D341Med (cell line): Measurements from ENCODE around the gene OTUB2.

Experiments
- DNase-seq: peaks from one replicate; pipeline ENCODE4 v3.0.0; 2012; ENCODE audit warnings: low spot score

The OTUB2 gene

GRCh38 chr14:94041551-94042346 lies 15.6 kb downstream of the OTUB2 start:
- no peak for DNase-seq

- no peak for DNase-seq
Observed at GRCh38 chr14:94042433-94043091, 16.4 kb downstream of the OTUB2 start.

GRCh38 chr14:94043111-94043755 lies 17.1 kb downstream of the OTUB2 start:
- DNase-seq: no peak

- no peak for DNase-seq
Observed at GRCh38 chr14:94043756-94044475, 17.8 kb downstream of the OTUB2 start.

GRCh38 chr14:94044476-94045091 lies 18.4 kb downstream of the OTUB2 start:
- no peak for DNase-seq

GRCh38 chr14:94045101-94045500 lies 19.0 kb downstream of the OTUB2 start:
- DNase-seq: no peak

GRCh38 chr14:94045563-94046345 lies 19.6 kb downstream of the OTUB2 start:
- no peak for DNase-seq

GRCh38 chr14:94046696-94047250 lies 20.6 kb downstream of the OTUB2 start:
- DNase-seq: no peak

- no peak for DNase-seq
Observed at GRCh38 chr14:94047581-94047980, 21.4 kb downstream of the OTUB2 start.

GRCh38 chr14:94048691-94049624 lies 22.8 kb downstream of the OTUB2 start:
- DNase-seq: peak; percentile 81

GRCh38 chr14:94049625-94050023 lies 23.5 kb downstream of the OTUB2 start:
- no peak for DNase-seq

- DNase-seq: no peak
Observed at GRCh38 chr14:94050231-94050880, 24.2 kb downstream of the OTUB2 start.

- peak; percentile 62 for DNase-seq
Observed at GRCh38 chr14:94051115-94051514, 25.0 kb downstream of the OTUB2 start.

- no peak for DNase-seq
Observed at GRCh38 chr14:94051779-94052178, 25.6 kb downstream of the OTUB2 start.

GRCh38 chr14:94052199-94052598 lies 26.1 kb downstream of the OTUB2 start:
- DNase-seq: no peak

GRCh38 chr14:94052662-94053061 lies 26.5 kb downstream of the OTUB2 start:
- no peak for DNase-seq

GRCh38 chr14:94054401-94054800 lies 28.3 kb downstream of the OTUB2 start:
- no peak for DNase-seq

GRCh38 chr14:94054936-94055335 lies 28.8 kb downstream of the OTUB2 start:
- DNase-seq: no peak
